WTC11 (cell line): ENCODE results near the gene USP50. TPM values are rescaled to one million over a fixed set of nuclear protein-coding genes. Genes with fewer than 3 reads are reported as not detected.

Source experiments
- ATAC-seq: fragments of 200-7000 bp; cut with Tn5 transposase; 2 replicates; pipeline ENCODE4 v1.10.0; 2021; ENCODE audit warnings: mild to moderate bottlenecking, moderate library complexity
- CTCF ChIA-PET: fragments of 300-600 bp; sonication (Branson Sonifier 250); formaldehyde crosslinking; loops from one replicate; lab custom pipeline; 2021; ENCODE audit warnings: antibody characterized with exemption; lab: Charles Lee
- POLR2A ChIA-PET: fragments of 350-600 bp; sonication (Branson Sonifier 250); formaldehyde crosslinking; loops from one replicate; lab custom pipeline; 2021; ENCODE audit warnings: antibody characterized with exemption; lab: Charles Lee
- DNase-seq: peaks from one replicate; pipeline ENCODE4 v3.0.0; 2021; ENCODE audit warnings: low spot score
- H3K27ac Mint-ChIP-seq: 2 replicates; pipeline ENCODE4 v1.8.0; 2021; ENCODE audit warnings: mixed read lengths
- H3K27me3 Mint-ChIP-seq: 2 replicates; pipeline ENCODE4 v1.8.0; 2021; ENCODE audit warnings: low read depth, mild to moderate bottlenecking, moderate library complexity, mixed read lengths
- H3K36me3 Mint-ChIP-seq: 2 replicates; pipeline ENCODE4 v1.8.0; 2021; ENCODE audit warnings: mixed read lengths
- H3K4me1 Mint-ChIP-seq: 2 replicates; pipeline ENCODE4 v1.8.0; 2022; ENCODE audit warnings: mixed read lengths
- H3K4me3 Mint-ChIP-seq: 2 replicates; pipeline ENCODE4 v1.8.0; 2021; ENCODE audit warnings: mild to moderate bottlenecking, moderate library complexity, mixed read lengths
- H3K9me3 Mint-ChIP-seq: 2 replicates; pipeline ENCODE4 v1.8.0; 2021; ENCODE audit warnings: mixed read lengths
- ATF6 ChIP-seq: sonication (generic); formaldehyde crosslinking; IDR thresholded peaks from 2 replicates; pipeline ENCODE4 v1.8.1; 2023; ENCODE audit warnings: mild to moderate bottlenecking, missing genetic modification reagents
- CDX4 ChIP-seq: fragments of 250-450 bp; sonication (Bioruptor Pico); IDR thresholded peaks from 2 replicates; pipeline ENCODE4 v1.9.0; 2021; ENCODE audit warnings: moderate library complexity, mild to moderate bottlenecking, inconsistent platforms, borderline replicate concordance
- E2F4 ChIP-seq: sonication (generic); formaldehyde crosslinking; IDR thresholded peaks from 2 replicates; pipeline ENCODE4 v1.8.1; 2022; ENCODE audit warnings: low read depth, mild to moderate bottlenecking, moderate library complexity, missing genetic modification reagents, borderline replicate concordance
- ERG ChIP-seq: fragments of 250-450 bp; sonication (Bioruptor Pico); IDR thresholded peaks from 2 replicates; pipeline ENCODE4 v1.8.0; 2021; ENCODE audit warnings: mild to moderate bottlenecking
- ESRRA ChIP-seq: sonication (generic); formaldehyde crosslinking; IDR thresholded peaks from 2 replicates; pipeline ENCODE4 v1.8.1; 2022; ENCODE audit warnings: mild to moderate bottlenecking, missing genetic modification reagents, borderline replicate concordance
- FOXK1 ChIP-seq: sonication (generic); formaldehyde crosslinking; IDR thresholded peaks from 2 replicates; pipeline ENCODE4 v1.8.0; 2022; ENCODE audit warnings: mild to moderate bottlenecking, moderate library complexity, missing genetic modification reagents
- FOXP4 ChIP-seq: sonication (generic); formaldehyde crosslinking; IDR thresholded peaks from 2 replicates; pipeline ENCODE4 v1.8.0; 2022; ENCODE audit warnings: mild to moderate bottlenecking, missing genetic modification reagents
- GABPB1 ChIP-seq: sonication (generic); formaldehyde crosslinking; IDR thresholded peaks from 2 replicates; pipeline ENCODE4 v1.8.1; 2023; ENCODE audit warnings: mild to moderate bottlenecking, missing genetic modification reagents
- GRHL2 ChIP-seq: fragments of 250-450 bp; sonication (Bioruptor Pico); IDR thresholded peaks from 2 replicates; pipeline ENCODE4 v1.8.0; 2022; ENCODE audit warnings: mild to moderate bottlenecking, moderate library complexity; ENCODE audit not compliant: insufficient replicate concordance, severe bottlenecking
- GTF2I ChIP-seq: fragments of 250-450 bp; sonication (Bioruptor Pico); conservative IDR thresholded peaks from 2 replicates; pipeline ENCODE4 v1.4.0; 2021; ENCODE audit warnings: mild to moderate bottlenecking
- NR2C2 ChIP-seq: sonication (generic); formaldehyde crosslinking; IDR thresholded peaks from 2 replicates; pipeline ENCODE4 v1.8.0; 2022; ENCODE audit warnings: mild to moderate bottlenecking, missing genetic modification reagents
- RORB ChIP-seq: fragments of 250-450 bp; sonication (Bioruptor Pico); IDR thresholded peaks from 2 replicates; pipeline ENCODE4 v1.9.0; 2021; ENCODE audit warnings: mild to moderate bottlenecking
- SMAD3 ChIP-seq: sonication (generic); formaldehyde crosslinking; IDR thresholded peaks from 2 replicates; pipeline ENCODE4 v1.8.0; 2022; ENCODE audit warnings: missing genetic modification reagents, mild to moderate bottlenecking, borderline replicate concordance
- SMAD4 ChIP-seq: sonication (generic); formaldehyde crosslinking; IDR thresholded peaks from 2 replicates; pipeline ENCODE4 v1.8.0; 2022; ENCODE audit warnings: mild to moderate bottlenecking, missing genetic modification reagents
- SOX15 ChIP-seq: fragments of 250-450 bp; sonication (Bioruptor Pico); IDR thresholded peaks from 2 replicates; pipeline ENCODE4 v1.9.0; 2021; ENCODE audit warnings: mild to moderate bottlenecking
- TEAD1 ChIP-seq: sonication (generic); formaldehyde crosslinking; IDR thresholded peaks from 2 replicates; pipeline ENCODE4 v1.8.0; 2022; ENCODE audit warnings: mild to moderate bottlenecking, missing genetic modification reagents
- ZNF138 ChIP-seq: sonication (generic); formaldehyde crosslinking; conservative IDR thresholded peaks from 2 replicates; pipeline ENCODE4 v1.8.1; 2022; ENCODE audit warnings: mild to moderate bottlenecking, moderate library complexity, missing genetic modification reagents
- ZNF396 ChIP-seq: fragments of 250-450 bp; sonication (Bioruptor Pico); IDR thresholded peaks from 2 replicates; pipeline ENCODE4 v1.8.0; 2021; ENCODE audit warnings: mild to moderate bottlenecking, moderate library complexity, borderline replicate concordance
- ZNF512 ChIP-seq: sonication (generic); formaldehyde crosslinking; IDR thresholded peaks from 2 replicates; pipeline ENCODE4 v1.8.1; 2022; ENCODE audit warnings: missing genetic modification reagents, borderline replicate concordance
- ZNF671 ChIP-seq: fragments of 250-450 bp; sonication (Bioruptor Pico); IDR thresholded peaks from 2 replicates; pipeline ENCODE4 v1.8.0; 2021; ENCODE audit warnings: mild to moderate bottlenecking
- total RNA-seq: library from RNA; stranded (reverse); gene quantifications from 3 replicates; pipeline ENCODE4 v1.2.3, GENCODE V29; 2021

USP50 gene
- total RNA-seq, 1 experiment from 2014 or later, result not detected

GRCh38 chr15:50493625-50494024 lies 52.8 kb downstream of the USP50 start:
- DNase-seq (no peak), ATAC-seq (no peak)
- no peak overlapping the region for H3K4me3 Mint-ChIP-seq
- no peaks in the 10 kb centered on the region for H3K9me3 Mint-ChIP-seq
- H3K27me3 Mint-ChIP-seq, result no peaks in the 10 kb centered on the region
- peaks cover 66% of the 10 kb centered on the region for H3K36me3 Mint-ChIP-seq
- CTCF ChIA-PET, result no interaction called here
- TF ChIP-seq TEAD1 (no peak), ESRRA (no peak), FOXP4 (CRISPR knock-in tag) (no peak), ZNF396 (no peak), E2F4 (CRISPR knock-in tag) (no peak), ERG (CRISPR knock-in tag) (no peak), RORB (CRISPR knock-in tag) (no peak), NR2C2 (CRISPR knock-in tag) (no peak), CDX4 (CRISPR knock-in tag) (no peak), SMAD3 (CRISPR knock-in tag) (no peak), GRHL2 (no peak), FOXK1 (CRISPR knock-in tag) (no peak), ZNF671 (CRISPR knock-in tag) (no peak), ZNF138 (CRISPR knock-in tag) (no peak), ATF6 (CRISPR knock-in tag) (no peak), SOX15 (CRISPR knock-in tag) (no peak), ZNF512 (no peak), GTF2I (CRISPR knock-in tag) (no peak), GABPB1 (CRISPR knock-in tag) (no peak), SMAD4 (CRISPR knock-in tag) (no peak)
- H3K4me1 Mint-ChIP-seq, result peaks cover 11% of the 10 kb centered on the region
- POLR2A ChIA-PET, result no interaction called here
- no peak overlapping the region for H3K27ac Mint-ChIP-seq
